NCI-H2196 treated with DMSO at 0.1 percent for 48 hours (cell line): ENCODE measurements around the gene UBR7.
"Not testable (repeated sequence)": the region's sequence is repeated elsewhere in the genome, so short reads cannot be mapped to it uniquely, and the experiment has no call there.

Source experiments
- DNase-seq: peaks from one replicate; lab custom pipeline; 2025; ENCODE audit not compliant: unreplicated experiment; lab: John Stamatoyannopoulos, UW

The UBR7 gene

GRCh38 chr14:93206793-93207467 is at the start of gene UBR7, which contains the start of gene GON7:
UBR7 (plus strand) TSS chr14:93207256; CDS start chr14:93207292, 36 bp downstream.
GON7 (minus strand) TSS chr14:93207065; CDS start chr14:93207037, 28 bp downstream.
- DNase-seq = peak; percentile 86

- DNase-seq = not testable (repeated sequence)
Observed at GRCh38 chr14:93158349-93158748, 48.7 kb upstream of the UBR7 start.

DNA sequence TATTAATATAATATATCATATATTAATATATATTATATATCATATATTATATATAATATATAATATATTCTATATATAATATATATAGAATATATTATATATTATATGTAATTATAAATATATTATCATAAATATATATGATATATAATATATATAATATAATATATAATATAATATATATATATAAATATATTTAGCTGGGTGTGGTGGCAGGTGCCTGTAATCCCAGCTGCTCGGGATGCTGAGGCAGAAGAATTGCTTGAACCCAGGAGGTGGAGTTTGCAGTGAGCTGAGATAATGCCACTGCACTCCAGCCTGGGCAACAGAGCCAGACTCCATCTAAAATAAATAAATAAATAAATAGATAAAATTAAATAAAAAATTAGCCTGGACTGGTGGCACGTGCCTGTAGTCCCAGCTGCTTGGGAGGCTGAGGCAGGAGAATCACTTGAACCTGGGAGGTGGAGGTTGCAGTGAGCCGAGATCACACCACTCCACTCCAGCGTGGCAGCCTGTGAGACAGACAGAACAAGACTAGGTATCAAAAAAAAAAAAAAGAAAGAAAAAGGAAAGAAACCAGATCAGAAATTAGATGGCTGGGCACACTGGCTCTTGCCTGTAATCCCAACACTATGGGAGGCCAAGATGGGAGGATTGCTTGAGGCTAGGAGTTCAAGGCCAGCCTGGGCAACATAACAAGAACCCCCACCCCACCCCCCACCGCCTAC is 47.3 kb upstream of the UBR7 start:
- not testable (repeated sequence) for DNase-seq

- DNase-seq = no peak
Observed at GRCh38 chr14:93160353-93160801, 46.7 kb upstream of the UBR7 start.

DNA sequence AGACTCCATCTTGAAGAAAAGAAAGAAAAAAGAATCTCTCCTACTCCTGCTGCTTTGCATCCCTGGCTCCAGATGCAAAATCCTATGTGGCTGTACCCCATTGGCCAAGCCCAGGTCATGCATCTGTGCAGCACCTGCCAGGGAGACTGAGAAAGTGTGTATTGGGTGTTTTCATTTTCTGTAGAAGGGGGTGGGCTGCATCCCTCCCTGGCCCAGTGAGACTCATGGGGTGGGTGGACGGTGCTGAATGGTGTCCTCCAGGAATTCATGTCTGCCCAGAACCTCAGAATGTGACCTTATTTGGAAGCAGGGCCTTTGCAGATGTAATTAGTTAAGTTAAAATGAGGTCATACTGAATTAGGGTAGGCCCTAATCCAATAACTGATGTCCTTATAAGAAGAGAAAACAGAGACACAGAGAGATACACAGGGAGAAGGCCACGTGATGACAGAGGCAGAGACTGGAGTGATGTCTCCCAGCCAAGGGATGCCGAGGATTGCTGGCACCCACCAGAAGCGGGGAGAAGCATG is 45.6 kb upstream of the UBR7 start:
- no peak for DNase-seq

DNA sequence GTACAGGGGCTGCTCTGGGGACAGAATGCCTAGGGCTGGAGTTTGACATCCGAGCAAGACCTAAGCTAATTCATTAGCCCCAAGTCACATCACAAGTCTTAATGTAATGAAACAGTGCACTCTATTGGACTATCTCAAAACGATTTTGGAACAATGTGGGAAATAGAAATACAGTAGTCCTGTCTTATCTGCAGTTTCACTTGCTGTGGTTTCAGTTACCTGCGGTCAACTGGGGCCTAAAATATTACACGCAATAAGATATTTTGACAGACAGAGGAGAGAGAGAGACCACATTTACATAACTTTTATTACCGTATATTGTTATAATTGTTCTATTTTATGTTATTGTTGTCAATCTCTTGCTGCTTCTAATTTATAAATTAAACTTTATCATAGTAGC is 43.5 kb upstream of the UBR7 start:
- DNase-seq = no peak

GRCh38 chr14:93165271-93166265 is 41.5 kb upstream of the UBR7 start:
- not testable (repeated sequence) for DNase-seq

GRCh38 chr14:93168610-93169009 is 38.4 kb upstream of the UBR7 start:
- DNase-seq = not testable (repeated sequence)

GRCh38 chr14:93169619-93170018 is 37.4 kb upstream of the UBR7 start:
- DNase-seq = not testable (repeated sequence)

DNA sequence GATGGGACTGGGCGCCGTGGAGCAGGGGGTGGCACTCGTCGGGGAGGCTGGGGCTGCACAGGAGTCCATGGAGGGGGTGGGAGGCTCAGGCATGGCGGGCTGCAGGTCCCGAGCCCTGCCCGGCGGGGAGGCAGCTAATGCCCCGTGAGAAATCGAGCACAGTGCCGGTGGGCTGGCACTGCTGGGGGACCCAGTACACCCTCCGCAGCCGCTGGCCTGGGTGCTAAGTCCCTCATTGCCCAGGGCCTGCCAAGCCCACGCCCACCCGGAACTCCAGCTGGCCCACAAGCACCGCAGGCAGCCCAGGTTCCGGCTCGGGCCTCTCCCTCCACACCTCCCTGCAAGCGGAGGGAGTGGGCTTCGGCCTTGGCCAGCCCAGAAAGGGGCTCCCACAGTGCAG is 36.9 kb upstream of the UBR7 start:
- DNase-seq = not testable (repeated sequence)

DNA sequence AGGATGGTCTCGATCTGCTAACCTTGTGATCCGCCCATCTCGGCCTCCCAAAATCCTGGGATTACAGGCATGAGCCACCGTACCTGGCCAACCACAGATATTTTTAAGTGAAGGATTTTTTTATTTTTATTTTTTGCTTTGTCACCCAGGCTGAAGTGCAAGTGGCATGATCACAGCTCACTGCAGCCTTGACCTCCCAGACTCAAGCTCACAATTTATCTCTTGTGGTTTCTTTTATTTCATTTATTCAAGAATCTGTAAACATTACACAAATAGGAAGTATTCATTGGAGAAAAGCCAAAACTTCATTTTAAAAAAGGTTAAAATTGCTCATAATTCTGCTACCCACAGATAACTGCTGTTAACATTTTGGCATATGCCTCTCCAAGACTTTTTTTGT is 35.7 kb upstream of the UBR7 start:
- DNase-seq = no peak

GRCh38 chr14:93173943-93174395 is 33.1 kb upstream of the UBR7 start:
- DNase-seq = no peak

- DNase-seq = not testable (repeated sequence)
Observed at GRCh38 chr14:93174731-93175130, 32.3 kb upstream of the UBR7 start.

DNA sequence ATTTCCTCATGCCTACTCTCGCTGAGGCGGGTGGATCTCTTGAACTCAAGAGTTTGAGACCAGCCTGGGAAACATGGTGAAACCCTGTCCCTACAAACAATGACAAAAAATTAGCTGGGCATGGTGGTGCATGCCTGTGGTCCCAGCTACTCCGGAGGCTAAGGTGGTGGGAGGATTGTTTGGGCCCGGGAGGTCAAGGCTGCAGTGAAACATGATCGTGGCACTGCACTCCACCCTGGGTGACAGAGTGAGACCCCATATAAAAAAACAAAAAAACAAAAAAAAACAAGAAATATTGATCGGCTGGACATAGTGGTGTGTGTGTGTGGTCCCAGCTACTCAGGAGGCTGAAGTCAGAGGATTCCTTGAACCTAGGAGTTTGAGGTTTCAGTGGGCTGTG is 31.6 kb upstream of the UBR7 start:
- no peak for DNase-seq

GRCh38 chr14:93183596-93184317 is 23.3 kb upstream of the UBR7 start:
- no peak for DNase-seq

GRCh38 chr14:93184391-93185348 is 22.4 kb upstream of the UBR7 start, which contains the start of the genes LYSET and MOAP1:
LYSET (plus strand) TSS chr14:93185317; CDS start chr14:93185406, 89 bp downstream.
MOAP1 (minus strand) TSS chr14:93184897; CDS start chr14:93184242, 655 bp downstream.
- no peak for DNase-seq

GRCh38 chr14:93185349-93185720 is 21.7 kb upstream of the UBR7 start:
- no peak for DNase-seq

DNA sequence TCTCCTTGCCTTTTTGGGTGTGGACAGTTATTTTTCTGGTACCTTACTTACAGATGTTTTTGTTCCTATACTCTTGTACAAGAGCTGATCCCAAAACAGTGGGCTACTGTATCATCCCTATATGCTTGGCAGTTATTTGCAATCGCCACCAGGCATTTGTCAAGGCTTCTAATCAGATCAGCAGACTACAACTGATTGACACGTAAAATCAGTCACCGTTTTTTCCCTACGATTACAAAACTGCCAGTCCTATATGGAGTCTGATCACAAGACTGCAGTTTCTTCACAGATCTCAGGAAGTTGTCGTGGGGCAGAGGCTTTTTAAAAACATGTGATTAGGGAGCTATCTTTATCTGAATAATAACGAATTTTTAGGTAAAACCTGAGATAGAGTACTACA is 20.6 kb upstream of the UBR7 start:
- DNase-seq = no peak

- no peak for DNase-seq
Observed at GRCh38 chr14:93186956-93187355, 20.1 kb upstream of the UBR7 start.
